Erythroblast (primary cell): ENCODE results near the gene PLA2G6.

ENCODE experiments used
- GATA1 ChIP-seq: IDR thresholded peaks from 2 replicates; pipeline ENCODE4 v1.6.1; 2011; ENCODE audit warnings: low read depth, mild to moderate bottlenecking, control low read depth, low read length, moderate library complexity
- POLR2A ChIP-seq: IDR thresholded peaks from 2 replicates; pipeline ENCODE4 v1.6.1; 2011; ENCODE audit warnings: mild to moderate bottlenecking, low read length

- no peak for TF ChIP-seq POLR2A
- TF ChIP-seq GATA1, result no peak
Measured at GRCh38 chr22:38220163-38220562, 38.5 kb upstream of the PLA2G6 start.
